ENCODE results near the gene THBS3.
"Not testable (repeated sequence)": the region's sequence is repeated elsewhere in the genome, so short reads cannot be mapped to it uniquely, and the experiment has no call there.

THBS3 gene

DNA sequence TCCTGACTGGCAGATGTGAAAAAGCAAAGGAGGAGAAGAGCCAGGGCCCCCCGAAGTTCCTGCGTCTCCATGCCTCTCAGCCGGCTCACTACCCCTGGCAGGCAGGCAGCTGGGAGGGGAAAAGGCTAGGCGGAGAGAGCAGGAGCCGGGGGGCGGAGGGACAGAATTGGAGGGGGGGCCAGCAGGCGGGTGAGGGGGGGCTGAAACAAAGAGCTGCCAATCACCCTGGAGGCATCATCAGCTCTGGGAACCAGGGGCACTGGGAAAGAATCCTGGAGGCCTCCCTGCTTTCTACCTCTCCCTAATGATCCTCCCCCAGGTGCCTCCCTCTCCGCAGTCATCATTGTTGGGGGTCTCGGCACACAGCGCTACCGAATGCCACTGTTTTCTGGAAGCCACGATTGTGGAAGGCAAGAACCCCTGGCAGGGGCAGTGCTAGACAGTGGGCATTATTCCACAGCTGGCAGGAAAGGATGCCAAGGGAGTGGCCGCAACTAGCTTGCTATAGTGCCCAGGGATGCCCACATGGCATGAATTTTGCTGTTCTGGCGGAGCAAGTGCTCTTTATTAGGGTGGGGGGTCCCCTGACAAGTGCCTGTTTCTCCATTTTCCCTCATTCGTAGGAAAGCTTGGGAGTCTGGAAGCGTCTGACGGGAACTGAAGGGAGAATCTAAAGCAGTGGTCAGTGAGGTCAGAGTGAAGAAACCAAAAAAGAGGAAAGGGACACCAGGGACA lies at the start of gene THBS3:
Gene THBS3 (minus strand): TSS at position 92 of the 735 bp plus-strand sequence. CDS start 21 bp downstream, at position 71.
- DNase-seq: no peak

DNA sequence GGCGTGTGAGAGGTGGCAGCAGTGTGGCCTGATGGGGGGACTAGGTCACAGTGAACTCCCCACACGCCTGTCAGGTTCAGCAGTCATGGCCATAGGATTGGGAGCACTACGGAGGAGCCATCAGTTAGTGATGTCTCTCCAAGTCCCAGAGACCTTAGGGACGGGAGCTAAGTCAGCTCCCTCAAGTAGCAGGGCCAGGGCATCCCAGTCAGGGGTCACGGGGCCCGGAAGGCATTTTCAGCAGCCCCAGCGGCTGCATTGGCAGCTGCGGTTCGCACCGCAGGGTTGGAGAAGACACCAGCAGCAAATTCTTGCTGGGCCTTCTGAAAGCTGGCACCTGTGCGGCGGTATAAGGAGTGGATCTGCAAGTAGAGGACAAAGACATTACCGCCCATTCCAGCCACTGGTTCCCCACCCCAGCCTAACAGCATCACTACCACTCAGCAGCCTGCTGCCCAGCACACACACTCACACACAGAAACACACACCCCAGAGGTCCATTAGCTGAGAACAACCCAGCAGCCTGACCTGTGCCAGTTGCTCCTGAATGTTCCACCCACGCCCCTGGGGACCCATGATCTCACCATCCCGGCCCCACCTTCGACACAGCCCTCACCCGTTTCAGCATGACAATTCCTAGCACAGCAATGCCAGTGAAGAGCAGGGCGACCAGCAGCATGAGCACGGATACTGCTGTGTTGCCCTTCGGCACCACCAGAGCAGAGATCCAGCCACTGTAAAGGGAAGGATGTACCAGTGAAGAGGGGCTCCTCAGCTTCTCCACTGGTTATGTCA lies 48.6 kb upstream of the THBS3 start:
- no peak for DNase-seq

DNA sequence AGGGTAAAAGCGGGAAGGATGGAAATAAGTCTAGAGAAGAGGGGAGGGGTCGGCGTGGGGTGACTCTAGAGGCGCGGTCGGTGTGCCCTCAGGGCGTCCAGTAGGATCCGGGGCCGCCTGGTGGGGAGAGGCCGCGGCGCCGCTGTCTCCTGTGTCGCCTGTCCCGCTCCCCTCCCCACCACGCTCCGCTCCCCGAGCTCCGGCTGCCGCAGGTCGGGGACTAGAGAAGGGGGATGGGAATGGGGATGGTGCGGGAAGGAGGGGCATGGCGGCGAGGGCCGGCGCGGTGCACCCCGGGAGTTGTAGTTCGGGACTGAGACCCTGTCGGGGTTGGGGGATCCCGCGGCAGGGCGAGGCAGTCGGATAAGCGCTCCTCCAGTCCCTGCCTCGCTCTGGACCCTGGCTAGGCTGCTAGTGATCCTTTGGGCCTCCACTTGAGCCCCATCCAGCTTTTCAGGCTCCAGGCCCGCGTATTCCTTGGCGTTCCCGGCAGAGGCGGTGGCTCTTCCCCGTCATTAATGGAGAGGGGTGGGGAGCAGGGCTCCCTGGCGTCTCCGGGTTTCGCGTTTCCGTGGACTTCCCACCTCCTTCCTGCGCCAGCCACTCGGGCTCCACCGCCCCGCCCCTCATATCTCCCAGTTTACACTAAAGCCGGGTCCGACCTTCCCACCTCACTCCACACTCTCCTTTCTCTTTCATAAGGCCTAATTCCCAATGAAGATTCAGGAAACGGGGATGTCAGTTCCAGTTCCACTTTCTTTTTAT lies 47.7 kb upstream of the THBS3 start, which contains the start of gene ENTREP3:
Gene ENTREP3 (minus strand): TSS at position 241 of the 765 bp plus-strand sequence. CDS start 606 bp downstream, outside the sequence.
- DNase-seq: peak; percentile 88

DNA sequence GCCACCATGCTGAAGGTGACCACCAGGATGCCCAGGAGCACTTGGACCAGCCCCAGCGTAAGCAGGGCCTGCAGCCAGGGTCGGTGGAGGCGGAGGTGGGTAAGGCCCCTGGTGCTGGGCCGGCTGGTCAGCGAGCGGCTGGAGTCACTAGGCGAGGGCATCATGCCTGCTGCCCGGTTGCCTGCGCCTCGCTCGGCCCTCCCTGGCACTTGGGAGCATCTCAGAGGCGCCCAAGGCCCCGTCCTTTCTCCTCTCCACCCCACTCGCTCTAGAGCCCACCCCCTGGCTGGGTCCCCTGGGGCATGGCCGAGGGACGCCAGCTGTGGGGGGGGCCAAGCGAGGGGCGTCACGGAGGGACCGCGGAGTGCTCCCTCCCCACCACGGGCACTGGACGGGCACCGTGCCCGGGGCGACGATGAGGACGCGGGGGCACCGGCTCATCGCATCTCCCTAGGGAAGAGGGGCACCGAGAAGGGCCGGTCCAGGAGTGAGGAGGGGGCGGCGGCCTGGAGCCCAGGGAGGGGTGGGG lies 47.1 kb upstream of the THBS3 start:
- DNase-seq: no peak

DNA sequence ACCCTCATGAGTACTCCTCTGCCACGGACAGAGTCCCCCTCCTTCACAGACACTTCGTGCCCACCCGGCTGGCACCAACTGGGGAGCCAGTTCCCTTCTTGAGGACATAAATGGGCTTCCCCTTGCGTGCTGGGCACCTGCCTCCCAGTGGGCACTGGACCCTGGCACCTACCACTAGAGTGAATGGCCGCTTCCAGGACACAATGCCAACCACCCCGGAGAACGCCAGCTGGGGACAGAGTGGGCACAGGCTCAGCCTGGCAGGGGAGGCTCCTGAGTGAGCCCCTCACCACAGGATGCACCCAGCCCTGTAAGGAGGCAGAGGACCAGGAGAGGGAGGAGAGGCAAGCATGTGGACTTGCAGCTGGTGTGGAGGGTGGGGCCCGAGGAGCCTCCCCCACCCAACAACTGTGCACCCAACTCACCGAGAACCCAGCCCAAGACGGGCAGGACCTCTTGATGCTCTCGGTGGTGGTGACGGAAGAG lies 46.6 kb upstream of the THBS3 start:
- no peak for DNase-seq

DNA sequence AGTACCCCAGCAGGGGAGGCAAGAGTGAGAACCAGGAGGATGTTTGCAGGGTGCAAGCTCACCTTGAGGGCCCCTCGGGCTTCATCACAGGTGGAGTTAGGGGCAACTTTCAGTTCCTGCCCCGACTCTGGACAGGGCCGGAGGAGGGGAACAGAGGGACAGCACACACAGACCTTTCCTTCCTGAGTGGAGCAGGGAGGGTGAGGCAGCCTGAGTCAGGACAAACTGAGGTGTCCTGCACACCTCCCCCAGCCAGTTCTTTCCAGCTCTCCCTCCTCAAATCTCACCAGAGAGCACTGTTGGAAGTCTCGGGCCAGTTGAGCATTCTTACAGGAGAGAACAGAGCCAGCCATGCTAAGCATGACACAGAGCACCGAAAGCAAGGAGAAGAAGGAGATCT lies 46.1 kb upstream of the THBS3 start:
- no peak for DNase-seq

DNA sequence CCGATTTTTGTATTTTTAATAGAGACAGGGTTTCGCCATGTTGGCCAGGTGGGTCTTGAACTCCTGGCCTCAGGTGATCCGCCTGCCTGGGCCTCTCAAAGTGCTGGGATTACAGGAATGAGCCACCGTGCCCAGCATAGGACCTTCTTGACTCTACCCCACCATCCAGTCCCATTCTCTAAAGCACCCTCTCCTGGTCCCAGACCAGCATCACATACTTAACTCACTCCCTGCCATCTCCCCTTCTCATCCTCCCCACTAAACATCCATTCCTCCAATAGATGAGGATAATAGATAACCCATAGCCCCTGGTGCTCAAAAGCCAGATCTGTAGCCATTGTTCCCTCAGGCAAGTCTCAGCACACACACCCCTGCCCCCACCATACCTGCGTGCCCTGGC lies 45.5 kb upstream of the THBS3 start:
- DNase-seq: no peak

DNA sequence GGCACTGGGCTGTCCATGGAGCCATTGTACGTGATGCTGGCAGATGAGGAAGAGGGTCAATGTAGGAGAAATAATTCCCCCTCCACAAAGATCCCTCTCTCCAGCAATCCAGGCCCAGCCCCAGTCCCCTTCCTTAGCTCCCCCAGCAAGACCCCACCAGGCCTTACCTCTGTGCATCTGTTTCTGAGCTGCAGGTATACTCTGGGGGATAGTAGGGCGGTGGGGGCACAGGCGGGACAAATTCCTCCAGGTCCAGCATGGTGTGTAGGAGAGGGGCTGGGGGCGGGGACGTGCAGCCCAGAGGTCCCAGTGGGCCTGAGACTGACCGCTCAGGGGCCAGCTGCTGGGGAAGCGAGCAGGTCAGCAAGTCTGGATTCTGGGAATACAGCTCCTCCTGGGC lies 43.9 kb upstream of the THBS3 start:
- DNase-seq: no peak

DNA sequence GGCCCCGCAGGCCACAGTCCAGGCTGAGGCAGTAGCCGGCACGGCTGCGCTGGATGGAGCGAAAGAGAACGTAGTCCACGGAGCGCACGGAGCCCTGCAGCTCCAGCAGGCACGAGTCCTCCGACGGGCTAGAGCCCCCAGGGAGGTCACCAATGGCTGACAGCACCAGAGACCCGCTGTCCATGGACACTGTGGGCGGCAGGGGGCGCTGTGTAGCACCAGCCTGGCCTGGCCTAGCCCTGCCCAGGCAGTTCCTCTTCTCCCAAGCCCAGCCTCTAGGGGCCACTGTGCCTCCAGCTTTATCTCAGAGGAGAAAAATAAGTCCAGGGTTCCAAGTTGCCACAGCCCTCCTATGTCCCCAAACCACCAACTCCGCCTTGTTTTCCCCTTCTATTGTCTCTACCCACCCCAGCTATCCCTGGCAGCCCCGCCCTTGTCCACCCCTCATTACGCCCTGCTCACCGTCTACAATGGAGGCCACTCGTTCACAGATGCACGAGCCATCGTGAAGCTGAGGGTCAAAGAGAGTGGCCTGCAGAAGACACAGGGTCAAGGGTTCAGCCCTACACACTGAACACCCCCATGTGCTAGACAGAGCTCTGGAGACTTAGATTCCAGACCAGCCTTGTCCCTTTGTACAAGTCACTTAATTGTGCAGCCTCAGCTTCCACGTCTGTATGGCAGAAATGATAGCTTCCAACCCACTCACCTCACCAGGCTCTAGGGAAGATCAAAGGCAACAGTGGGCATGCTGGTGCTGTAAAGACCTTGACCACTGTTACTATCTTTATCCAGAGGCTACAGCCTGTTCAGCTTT lies 43.1 kb upstream of the THBS3 start:
- DNase-seq: peak; percentile 99

DNA sequence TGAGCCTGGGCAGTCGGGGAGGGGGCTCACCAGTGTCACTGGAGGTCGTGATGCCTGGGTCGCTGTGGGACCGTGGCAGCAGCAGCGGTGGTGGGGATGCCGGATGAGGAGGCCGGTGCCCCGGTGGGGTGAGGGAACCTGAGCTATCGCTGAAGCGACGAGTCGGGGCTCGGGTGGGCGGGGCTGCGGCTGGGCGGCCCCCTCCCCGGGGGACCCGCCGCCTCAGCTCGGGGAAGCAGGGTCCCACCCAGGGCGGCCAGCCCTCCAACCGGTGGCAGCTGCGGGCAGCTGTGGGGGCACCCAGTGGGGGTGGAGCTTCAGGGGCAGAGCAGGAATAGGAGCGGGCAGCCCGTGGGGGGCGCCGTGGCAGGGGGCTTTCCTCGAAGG lies 42.5 kb upstream of the THBS3 start:
- no peak for DNase-seq

DNA sequence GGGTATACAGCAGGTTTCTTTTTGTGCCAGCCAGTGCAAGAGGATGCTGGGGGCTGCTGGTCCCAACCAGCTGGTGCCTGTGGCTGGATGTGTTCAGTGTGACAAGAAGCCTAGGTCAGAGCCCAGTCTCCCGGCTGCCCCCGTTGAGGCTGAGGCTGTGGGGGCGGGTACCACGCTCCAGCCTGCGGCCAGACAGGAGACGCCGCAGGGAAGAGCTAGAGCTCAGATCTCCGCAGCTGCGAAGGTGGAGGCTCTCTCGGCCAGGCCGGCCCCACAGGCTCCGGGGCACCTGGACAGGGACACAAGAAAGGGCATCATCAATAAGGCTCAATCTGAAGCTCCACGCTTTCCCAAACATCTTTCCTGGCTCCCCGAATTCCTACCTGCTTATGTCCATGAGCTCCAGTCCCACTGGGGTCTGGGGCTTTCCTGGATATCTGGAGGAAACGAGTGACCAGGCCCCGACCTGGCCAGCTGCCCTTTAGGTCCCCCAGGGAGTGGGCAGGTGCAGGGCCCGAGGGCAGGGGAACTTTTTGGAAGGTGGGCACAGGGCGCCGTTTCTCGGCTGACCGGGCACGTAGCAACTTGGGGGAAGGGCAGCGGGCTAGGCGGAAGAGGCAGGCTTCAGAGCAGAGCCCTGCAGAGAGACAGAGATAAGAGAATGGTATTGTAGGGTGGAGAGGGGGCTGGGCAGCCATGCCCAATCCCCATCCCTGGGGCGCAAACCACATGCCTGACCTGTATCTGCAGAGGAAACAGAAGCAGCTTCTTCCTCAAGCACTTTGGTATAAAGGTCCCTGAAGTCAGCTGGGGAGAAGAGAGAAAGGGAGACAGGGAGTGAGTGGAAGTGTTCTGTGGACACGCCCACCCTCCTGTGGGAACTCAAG lies 40.2 kb upstream of the THBS3 start:
- DNase-seq: no peak

DNA sequence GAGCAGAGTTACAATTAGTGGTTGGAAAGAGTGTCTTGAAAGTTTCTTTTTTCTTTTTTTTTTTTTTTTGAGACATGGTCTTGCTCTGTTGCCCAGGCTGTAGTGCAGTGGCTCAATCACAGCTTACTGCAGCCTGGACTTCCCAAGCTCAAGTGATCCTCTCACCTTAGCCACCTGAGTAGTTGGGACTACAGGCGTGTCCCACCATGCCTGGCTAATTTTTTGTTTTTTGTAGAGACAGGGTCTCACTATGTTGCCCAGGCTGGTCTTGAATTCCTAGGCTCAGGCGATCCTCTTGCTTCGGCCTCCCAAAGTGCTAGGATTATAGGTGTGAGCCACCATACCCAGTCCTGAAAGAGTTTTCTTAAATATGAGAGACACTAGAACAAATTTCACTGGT lies 39.1 kb upstream of the THBS3 start:
- DNase-seq: not testable (repeated sequence)

DNA sequence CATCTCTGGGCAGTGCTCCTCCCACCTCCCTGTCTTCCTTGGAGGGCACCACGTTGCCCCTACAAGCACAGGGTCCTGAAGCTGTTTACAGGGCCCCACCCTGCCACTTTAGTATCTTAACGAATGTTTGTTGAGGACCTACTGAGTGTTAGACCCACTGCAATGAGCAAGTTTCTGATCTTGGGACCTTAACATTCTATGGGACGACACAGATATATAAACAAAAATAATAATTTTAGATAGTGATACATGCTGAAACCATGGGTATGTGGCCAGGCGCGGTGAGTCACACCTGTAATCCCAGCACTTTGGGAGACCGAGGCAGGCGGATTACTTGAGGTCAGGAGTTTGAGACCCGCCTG lies 37.4 kb upstream of the THBS3 start:
- DNase-seq: no peak

DNA sequence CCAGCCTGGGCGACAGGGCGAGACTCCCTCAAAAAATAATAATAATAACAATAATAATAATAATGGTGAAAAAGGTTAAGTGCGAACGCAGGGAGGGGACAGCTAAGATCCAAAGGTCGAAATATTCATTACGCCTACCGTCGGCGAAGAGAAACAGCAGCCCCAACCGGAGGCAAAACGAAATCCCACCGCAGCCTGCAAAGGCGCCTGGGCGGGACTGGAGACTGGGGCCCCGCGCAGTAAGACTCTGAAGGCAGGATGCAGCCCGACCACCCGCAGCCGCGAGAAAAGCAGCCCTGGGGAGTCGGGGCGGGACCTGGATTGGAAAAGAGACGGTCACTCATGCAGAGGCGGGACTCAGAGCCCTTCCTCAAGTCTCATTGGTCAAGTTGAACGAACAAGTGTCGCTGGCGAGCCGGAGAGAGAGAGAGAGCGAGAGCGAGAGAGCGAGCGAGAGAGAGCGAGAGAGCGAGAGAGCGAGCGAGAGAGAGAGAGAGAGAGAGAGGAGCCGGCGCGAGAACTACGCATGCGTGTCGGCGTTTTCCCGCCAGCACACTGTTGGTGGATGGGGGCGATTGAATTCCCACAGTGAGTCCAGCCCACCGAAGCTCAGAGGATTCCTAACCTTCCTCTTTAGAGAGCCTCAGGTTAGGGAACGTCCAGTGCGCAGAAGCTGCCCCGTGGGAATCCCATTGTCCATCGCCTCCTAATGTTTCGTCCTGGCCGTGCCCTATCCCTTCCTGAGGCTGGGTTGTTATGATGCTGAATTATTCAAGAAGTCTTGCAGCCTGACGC lies 36.9 kb upstream of the THBS3 start:
- peak; percentile 97 for DNase-seq

DNA sequence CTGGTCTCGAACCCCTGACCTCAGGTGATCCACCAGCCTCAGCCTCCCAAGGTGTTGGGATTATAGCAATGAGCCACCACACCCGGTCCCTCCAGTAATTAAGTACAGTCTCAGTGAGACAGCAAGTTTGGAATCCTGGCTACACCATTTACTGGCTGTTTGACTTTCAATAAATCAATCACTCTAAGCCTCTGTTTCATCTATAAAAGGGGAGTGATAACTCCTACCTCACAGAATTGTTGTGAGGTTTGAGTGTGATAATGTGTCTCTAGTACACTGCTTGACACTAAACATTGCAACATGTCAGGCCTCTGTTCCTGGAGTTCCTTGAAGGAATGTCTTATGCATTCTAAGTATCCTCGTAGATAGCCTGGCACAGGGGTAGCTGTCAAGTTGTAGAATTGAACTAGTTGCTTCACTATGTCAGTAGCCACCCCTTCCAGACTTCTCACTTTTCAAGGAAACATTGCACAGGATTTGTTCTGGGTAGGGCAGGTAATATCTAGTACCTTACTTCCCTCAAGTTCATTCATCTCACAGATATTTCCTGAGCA lies 35.2 kb upstream of the THBS3 start:
- DNase-seq: no peak

DNA sequence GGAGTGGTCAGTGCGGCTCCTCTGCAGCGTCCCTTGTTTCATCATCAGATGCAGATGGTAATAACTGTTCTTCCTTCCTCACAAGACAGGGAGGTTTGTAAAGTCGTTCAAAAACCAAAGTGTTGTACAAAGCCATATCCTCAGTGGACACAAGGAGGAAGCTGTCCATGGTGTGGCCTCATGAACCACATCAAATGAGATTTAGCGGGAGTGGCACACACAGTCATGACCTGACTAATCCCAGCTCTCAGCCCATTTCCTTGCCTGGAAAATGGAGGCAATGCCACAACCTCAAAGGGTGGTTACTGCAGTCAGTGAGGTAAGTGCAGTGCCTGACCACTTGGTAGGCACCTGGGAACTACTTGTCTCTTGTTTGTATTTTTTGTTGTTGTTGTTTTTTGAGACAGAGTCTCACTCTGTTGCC lies 34.2 kb upstream of the THBS3 start:
- no peak for DNase-seq

DNA sequence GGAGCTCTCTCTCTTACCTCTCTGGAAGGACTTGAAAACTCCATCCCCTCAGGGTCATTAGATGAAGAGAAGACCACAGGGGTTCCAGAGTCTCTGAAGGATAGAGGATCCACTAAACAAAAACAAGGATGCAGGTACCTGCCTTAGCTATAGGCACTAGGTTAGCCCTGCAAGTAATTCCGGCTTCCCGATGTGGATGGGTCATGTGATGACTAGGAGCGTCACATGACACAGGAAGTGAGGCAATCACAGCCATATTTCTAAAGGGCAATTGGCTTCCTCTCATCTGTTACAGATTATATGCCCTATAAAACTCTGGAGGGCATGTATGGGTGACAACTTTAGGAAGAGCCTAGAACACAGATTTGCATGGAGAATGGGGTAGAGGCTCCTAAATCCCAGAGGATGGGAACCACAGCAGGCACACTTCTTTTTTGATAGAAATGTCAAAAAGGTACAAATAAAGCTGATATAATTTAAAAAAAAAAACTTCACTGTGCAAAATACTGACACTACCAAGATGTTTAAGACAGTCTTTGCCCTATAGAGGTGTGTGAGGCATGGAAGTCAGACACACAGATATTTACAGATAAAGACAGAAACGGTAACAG lies 33.5 kb upstream of the THBS3 start:
- peak; percentile 65 for DNase-seq

DNA sequence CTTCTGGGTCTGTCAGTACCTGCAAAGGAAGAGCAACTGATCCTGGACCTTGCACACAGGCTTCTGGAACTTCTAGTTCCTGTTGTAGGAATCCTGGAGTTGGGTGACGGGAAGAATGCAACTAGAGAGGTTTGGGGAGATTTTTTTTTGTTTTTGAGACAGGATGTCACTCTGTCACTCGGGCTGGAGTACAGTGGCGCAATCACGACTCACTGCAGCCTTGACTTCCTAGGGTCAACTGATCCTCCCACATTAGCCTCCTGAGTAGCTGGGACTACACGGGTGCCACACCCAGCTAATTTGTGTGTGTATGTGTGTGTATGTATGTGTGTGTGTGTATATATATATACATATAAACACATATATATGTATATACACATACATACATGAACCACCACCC lies 28.8 kb upstream of the THBS3 start:
- no peak for DNase-seq

DNA sequence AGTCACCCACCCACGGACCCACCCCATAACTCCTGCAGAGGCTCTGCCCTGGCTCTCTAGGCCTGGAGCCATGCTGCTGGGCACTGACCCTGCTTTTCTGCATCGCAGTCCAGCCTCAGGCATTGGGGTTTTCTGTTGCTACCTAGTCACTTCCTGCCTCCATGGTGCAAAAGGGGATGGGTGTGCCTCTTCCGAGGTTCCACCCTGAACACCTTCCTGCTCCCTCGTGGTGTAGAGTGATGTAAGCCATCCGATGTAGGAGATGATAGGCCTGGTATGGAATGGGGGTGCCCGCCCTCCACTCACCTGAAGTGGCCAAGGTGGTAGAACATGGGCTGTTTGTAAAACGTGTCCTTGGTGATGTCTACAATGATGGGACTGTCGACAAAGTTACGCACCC lies 27.7 kb upstream of the THBS3 start:
- DNase-seq: not testable (repeated sequence)
